ENCODE data around the gene IFT122. TPM values are rescaled to one million over a fixed set of nuclear protein-coding genes. Genes with fewer than 3 reads are reported as not detected.

The IFT122 gene
- polyA plus RNA-seq, 1 experiment: 27.8 TPM

- POLR2A ChIA-PET: no interaction called here
- TF ChIP-seq CTCF (IDR thresholded peaks at IDR 0.05; ENCODE audit: insufficient read depth, low read depth, low read length): no peak
- no peak for DNase-seq (ENCODE audit: low read depth)
- Histone ChIP-seq H3K4me3 (ENCODE audit: low read depth, low read length) (no peak overlapping the region), H3K27me3 (ENCODE audit: control insufficient read depth, insufficient read depth, low read length) (no peaks in the 10 kb centered on the region), H3K36me3 (ENCODE audit: control insufficient read depth, insufficient read depth, low read length) (peaks cover 1% of the 10 kb centered on the region; the same call in 1 of the 2 replicates)
- CTCF ChIA-PET: no interaction called here
These were observed 78.6 kb downstream of the IFT122 start for GRCh38 chr3:129518581-129518980.

- Histone ChIP-seq H3K36me3 (ENCODE audit: control insufficient read depth, insufficient read depth, low read length) (peaks cover under 1% of the 10 kb centered on the region; the same call in 1 of the 2 replicates), H3K4me3 (ENCODE audit: low read depth, low read length) (no peak overlapping the region), H3K27me3 (ENCODE audit: control insufficient read depth, insufficient read depth, low read length) (no peaks in the 10 kb centered on the region)
- ChIA-PET POLR2A (no interaction called here), CTCF (no interaction called here)
- no peak for DNase-seq (ENCODE audit: low read depth)
- no peak for TF ChIP-seq CTCF (IDR thresholded peaks at IDR 0.05; ENCODE audit: insufficient read depth, low read depth, low read length)
These were observed 79.4 kb downstream of the IFT122 start for GRCh38 chr3:129519449-129519848.

- ChIA-PET POLR2A (no interaction called here), CTCF (no interaction called here)
- H3K4me3 ChIP-seq (ENCODE audit: low read depth, low read length): no peak overlapping the region
- DNase-seq (ENCODE audit: low read depth): no peak
- H3K27me3 ChIP-seq (ENCODE audit: control insufficient read depth, insufficient read depth, low read length): no peaks in the 10 kb centered on the region
- no peaks in the 10 kb centered on the region for H3K36me3 ChIP-seq (ENCODE audit: control insufficient read depth, insufficient read depth, low read length)
- no peak for TF ChIP-seq CTCF (IDR thresholded peaks at IDR 0.05; ENCODE audit: insufficient read depth, low read depth, low read length)
These were observed 80.1 kb downstream of the IFT122 start for GRCh38 chr3:129519896-129520715.

- ChIA-PET POLR2A (no interaction called here), CTCF (no interaction called here)
- no peak overlapping the region for H3K4me3 ChIP-seq (ENCODE audit: low read depth, low read length)
- H3K36me3 ChIP-seq (ENCODE audit: control insufficient read depth, insufficient read depth, low read length): no peaks in the 10 kb centered on the region
- no peaks in the 10 kb centered on the region for H3K27me3 ChIP-seq (ENCODE audit: control insufficient read depth, insufficient read depth, low read length)
- DNase-seq (ENCODE audit: low read depth): no peak
- TF ChIP-seq CTCF (IDR thresholded peaks at IDR 0.05; ENCODE audit: insufficient read depth, low read depth, low read length): no peak
These were observed 80.9 kb downstream of the IFT122 start for GRCh38 chr3:129520960-129521359.

- POLR2A ChIA-PET: no interaction called here
- no peaks in the 10 kb centered on the region for H3K36me3 ChIP-seq (ENCODE audit: control insufficient read depth, insufficient read depth, low read length)
- no peak for TF ChIP-seq CTCF (IDR thresholded peaks at IDR 0.05; ENCODE audit: insufficient read depth, low read depth, low read length)
- no peak overlapping the region for H3K4me3 ChIP-seq (ENCODE audit: low read depth, low read length)
- CTCF ChIA-PET: interaction anchor here (1.2 kb wide), 1 partner anchor 12 kb away, joined by 3 read pairs; no protein-coding TSS in a partner anchor
- H3K27me3 ChIP-seq (ENCODE audit: control insufficient read depth, insufficient read depth, low read length): no peaks in the 10 kb centered on the region
- no peak for DNase-seq (ENCODE audit: low read depth)
These were observed 81.6 kb downstream of the IFT122 start for GRCh38 chr3:129521611-129522010.
